ENCODE measurements around the gene TRIM59.

TRIM59 gene

DNA sequence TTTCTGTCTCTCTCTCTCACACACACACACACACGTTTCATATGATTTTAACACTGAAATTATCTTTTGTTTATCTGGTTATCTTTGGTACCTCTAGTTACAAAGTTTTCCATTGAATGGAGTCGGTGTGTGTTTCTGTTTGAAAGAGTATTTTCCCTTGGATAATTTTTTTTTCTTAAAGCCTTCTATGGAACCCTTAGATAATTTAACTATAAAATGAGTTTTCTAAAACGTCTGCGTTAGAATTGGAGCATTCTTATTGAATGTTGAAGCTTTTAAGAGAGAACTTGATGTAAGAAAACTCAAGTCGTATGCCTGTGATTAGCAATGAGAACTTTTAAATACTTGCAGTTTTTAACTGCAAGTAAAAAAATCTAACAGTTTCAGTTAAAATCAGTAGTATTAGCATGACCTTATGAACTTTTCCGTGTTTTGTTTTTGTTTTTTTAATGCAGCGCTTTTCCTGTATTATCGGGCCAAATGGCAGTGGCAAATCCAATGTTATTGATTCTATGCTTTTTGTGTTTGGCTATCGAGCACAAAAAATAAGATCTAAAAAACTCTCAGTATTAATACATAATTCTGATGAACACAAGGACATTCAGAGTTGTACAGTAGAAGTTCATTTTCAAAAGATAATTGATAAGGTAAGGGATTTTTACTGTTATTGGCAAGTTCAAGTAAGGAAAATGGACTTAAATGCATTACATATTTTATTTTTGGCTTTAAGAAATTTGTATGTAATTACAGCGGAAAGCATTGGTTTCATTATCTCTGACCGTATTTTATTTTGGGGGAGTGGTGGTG is 47.2 kb downstream of the TRIM59 start:
- DNase-seq (ENCODE audit: low spot score): no peak

DNA sequence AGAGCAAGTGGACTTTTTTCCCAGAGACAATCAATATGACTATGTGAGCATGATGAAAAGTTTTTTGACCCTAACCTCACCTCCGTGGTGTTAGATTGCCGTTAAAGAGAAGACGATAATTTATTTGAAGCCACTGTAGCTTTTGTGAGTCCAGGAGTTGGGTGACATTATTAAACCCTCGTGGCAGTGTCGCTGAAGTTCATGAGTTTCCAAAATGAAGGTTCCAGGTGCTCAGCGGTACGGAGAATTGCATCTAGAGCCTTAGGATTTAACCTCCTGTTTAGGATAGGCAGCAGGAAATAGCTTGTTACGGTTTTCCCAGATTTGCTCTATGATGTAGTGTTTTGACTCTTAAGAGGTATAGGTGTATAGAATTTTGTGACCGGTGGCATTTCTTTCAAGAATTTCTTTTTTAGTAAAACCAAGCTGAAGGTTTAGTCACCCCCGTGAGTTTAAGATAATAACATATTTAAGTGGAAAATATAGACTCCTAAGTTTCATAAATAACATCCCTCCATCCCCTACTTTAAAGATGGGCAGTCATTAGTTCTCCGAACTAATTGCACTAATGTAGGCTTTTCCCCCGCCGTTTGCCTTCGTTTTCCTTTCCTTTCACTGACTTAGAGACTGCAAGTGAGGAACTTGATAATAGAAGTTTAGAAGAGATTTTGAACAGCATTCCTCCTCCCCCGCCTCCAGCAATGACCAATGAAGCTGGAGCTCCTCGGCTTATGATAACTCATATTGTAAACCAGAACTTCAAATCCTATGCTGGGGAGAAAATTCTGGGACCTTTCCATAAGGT is 48.1 kb downstream of the TRIM59 start:
- no peak for DNase-seq (ENCODE audit: low spot score)

DNA sequence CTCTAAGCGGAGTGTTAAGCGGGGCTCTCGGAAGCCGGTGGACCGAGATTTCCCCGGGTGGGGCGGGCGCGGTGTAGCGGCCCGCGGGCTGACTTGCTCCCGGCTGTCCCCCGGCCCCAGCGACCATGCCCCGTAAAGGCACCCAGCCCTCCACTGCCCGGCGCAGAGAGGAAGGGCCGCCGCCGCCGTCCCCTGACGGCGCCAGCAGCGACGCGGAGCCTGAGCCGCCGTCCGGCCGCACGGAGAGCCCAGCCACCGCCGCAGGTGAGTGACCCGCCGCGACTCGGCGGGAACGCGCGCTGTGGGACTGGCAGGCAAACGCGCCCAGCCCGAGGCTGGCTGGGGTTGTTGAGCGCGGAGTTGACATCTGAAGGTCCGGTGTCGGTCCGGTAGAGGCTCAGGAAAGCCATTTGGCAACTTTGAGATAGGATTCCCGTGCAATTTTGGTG is 48.9 kb downstream of the TRIM59 start:
- DNase-seq (ENCODE audit: low spot score): no peak

DNA sequence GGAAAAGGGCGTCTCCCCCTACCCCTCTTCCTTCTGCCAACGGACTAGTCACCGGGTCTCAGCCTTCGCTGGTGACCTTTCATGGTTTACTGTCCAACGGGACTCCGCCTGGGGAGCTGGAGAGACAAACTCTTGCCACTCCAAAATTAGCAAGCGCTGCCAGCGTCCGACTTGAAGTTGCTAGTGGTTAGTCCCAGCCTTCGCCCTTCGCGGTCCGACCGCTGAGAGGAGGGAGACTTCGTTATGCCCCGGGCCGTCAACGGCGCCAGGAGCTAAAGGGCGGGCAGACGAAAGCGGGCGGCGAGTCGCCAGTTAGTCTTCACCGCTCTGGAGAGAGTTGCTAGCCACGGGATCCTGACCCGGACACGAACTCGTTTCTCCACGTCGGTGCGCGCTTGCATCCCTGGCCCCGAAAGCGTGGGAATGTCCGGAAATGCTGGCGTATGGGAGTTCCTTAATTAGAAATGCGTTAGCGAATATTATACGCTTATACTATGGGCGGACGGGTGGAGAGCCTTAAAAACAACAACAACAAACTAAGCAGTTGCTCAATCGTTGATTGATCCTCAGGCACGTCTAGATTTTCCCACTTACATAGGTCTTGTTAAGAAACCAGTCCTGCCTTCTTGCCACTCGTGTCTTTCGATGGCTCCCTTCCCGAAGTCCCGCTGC is 49.4 kb downstream of the TRIM59 start:
- DNase-seq (ENCODE audit: low spot score): no peak

DNA sequence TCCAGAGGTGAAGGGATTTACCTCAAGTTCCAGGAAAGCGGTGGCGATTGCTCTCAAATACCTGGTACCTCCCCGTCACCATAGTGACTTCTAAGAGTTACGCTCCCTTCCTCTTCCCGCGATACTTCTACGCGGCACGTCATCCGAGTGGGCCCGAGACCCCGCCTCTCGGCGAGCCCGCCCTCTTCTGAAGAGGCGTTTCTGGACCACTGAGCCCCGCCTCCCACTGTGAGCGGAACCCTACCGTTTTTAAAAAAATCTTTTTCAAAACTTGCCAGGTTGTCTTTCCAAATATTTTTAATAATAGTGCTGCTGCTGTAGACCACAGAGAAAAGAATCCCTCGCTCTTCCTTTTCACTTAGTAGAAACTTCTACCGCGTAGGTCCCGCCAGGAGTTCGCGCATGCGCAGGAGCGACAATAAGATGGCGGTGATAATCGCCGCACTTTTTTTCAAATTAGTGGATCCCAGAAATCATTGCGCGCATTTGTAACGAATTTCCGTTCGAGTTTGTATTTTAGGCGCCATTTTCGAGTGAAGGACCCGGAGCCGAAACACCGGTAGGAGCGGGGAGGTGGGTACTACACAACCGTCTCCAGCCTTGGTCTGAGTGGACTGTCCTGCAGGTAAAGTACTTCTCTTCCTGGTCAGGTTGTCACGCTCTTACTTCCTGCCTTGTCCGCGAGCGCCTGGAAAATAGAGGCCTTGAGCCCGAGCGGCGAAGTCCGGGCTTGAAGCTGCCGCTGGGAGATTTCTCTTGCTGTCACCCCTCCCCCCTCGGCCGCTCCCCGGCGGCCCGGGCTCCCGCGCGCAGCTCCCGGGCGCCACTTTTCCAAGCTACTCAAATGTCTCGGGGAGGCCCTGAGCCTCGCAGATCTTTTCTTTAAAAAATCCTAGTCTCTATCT is 50.2 kb downstream of the TRIM59 start, which contains the start of the genes IFT80 and SMC4:
Gene IFT80 (minus strand): TSS at position 101 of the 905 bp plus-strand sequence. CDS start 14,625 bp downstream, outside the sequence.
Gene SMC4 (plus strand): TSS at position 526 of the 905 bp plus-strand sequence. CDS start 1,177 bp downstream, outside the sequence.
- DNase-seq (ENCODE audit: low spot score): peak; percentile 93

DNA sequence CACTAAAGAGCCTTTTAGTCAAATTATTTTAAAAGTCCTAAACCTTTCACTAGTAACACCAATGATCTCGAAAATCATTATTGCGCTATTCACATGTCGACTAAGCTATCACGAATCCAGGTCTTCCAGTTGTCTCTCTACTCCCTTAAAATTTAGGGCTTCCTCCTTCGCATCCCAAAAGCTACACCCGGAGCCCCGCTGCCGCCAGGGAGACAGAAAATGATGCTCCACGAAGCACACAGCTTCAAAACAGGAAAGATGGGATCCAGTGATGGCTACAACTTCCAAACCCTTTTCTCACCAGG is 50.8 kb downstream of the TRIM59 start:
- no peak for DNase-seq (ENCODE audit: low spot score)

DNA sequence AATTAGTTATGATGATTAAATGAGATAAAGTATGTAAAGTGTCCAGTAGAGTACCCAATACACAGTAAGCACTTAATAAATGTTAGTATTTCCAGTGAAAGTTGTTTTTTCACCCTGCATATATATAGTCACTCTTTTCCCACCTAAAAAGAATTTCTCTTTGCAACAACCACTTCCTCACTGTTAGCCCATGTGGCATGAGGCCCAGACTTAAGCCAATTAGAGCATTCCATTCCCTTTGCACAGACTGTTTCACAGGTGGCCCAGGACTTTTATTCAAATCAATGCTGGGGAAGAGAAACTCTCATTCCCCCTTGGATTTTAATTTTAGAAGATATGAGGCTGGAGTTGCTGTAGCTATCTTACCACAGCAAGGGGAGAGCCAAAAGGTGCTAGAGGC is 54.3 kb downstream of the TRIM59 start:
- no peak for DNase-seq (ENCODE audit: low spot score)

DNA sequence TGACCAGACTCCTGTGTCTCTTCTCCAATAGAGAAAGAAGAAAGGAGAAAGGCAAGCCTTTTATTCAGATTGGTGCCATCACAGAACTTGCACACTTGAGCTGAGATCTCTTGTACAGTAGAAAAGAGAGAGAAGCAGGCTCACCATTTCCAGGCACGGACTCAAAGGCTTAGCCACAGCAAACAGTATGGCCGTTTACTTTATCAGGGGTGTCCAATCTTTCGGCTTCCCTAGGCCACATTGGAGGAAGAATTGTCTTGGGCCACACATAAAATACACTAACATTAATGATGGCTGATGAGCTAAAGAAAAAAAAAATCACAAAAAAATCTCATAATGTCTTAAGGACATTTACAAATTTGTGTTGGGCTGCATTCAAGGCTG is 55.6 kb downstream of the TRIM59 start:
- no peak for DNase-seq (ENCODE audit: low spot score)

DNA sequence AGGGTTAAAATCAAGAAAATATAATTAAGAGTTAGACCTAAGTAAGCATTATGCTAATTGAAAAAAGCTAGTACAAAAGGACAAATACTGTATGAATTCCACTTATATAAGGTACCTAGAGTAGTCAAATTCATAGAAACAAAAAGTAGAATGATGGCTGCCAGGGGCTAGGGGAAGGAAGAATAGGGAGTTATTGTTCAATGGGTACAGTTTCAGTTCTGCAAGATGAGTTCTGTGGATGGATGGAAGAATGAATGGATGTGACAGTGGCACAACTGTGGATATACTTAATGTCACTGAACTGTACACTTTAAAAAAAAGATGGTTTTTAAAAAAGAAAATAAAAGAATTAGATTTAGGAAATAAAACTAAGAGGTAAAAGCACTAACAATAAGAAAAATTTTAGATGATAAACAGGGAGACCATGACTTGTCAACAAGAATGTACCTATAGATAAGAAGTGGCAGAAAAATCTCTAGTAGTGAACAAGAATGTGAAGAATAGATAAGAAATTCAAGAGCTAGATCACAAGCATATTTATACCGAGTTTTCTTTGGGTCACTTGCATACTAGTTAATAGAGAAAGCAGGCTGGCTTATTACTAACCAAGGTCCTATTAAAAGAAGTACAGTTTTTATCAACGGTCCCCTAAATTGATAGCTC is 56.1 kb downstream of the TRIM59 start:
- DNase-seq (ENCODE audit: low spot score): no peak

DNA sequence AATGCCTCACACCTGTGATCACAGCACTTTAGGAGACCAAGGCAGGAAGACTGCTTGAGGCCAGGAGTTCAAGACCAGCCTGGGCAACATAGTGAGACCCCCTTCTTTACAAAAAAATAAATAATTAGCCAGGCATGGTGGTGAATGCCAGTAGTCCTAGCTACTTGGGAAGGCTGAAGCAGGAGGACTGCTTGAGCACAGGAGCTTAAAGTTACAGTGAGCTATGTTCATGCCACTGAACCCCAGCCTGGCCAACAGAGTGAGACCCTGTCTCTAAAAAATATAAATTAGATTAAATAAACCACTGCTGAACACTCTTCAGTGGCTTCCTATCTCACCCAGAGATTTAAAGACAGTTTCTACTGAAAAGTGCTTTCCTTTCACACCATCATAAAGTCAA is 56.8 kb downstream of the TRIM59 start:
- DNase-seq (ENCODE audit: low spot score): no peak

DNA sequence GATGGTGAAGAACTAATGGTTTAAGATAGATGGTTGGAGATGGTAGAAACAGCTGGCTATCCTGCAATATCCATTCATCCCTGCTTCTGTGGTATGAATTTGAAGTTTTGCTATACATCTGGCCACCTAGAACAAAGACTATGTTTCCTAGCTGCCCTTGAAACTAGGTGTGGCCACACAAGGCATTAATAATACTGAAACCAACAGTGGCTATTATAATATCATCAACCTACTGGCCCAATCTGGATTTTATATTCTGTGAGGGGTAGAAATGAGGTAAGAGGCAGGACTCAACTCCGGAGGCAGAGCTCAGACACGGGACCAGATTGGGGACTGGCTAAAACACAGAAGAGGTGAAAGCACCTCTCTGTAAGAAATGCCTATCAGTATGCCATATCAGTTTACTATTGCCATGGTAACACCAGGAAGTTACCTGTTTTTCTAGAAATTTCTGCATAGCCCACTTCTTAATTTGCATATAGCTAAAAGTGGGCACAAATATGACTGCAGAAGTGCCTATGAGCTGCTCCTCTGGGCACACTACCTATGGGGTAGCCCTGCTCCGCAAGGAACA is 58.9 kb downstream of the TRIM59 start:
- no peak for DNase-seq (ENCODE audit: low spot score)

Measured in putamen (tissue), 1 donor.